Cerebellar nuclear complex (tissue), 1 donor: ENCODE measurements around the gene PDXDC1.
"Not testable (repeated sequence)": the region's sequence is repeated elsewhere in the genome, so short reads cannot be mapped to it uniquely, and the experiment has no call there.

Experiments used
- DNase-seq, 2 experiments: peaks; one replicate each; lab custom pipeline; 2025; lab: John Stamatoyannopoulos, UW

Gene PDXDC1

DNA sequence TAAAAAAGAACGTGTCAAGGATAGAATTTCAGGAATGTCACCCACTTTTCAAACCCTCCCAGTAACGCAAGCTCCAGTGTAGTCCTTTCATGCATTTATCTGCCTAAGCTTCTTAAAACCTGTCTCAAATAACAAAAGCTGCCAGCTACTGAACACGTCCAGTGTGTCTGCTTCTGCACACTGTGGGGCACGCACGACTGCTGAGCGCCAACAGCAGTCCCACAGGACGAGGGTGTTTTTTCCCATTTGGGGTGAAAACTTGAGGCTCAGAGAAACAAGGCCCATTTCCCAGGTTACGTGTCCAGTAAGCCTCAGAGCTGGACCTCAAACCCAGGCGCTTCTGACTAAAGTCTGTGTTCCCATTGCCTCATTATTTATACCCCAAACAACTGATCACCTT, 63.9 kb downstream of the PDXDC1 start:
- no peak for DNase-seq

GRCh38 chr16:15041271-15042004, 66.6 kb downstream of the PDXDC1 start:
- no peak for DNase-seq

DNA sequence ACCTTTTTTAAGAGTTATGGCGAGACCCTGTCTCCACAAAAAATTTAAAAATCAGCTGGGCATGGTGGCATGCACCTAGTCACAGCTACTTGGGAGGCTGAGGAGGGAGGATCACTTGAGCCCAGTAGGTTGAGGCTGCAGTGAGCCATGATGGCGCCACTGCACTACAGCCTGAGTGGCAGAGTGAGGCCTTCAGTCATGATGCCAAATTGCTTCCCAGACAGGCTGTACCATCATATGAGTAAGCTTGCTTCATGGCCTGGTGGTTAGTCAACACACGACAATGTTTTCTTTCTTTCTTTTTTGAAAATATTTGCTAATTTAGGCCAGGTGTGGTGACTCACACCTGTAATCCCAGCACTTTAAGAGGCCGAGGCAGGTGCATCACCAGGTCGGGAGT, 68.5 kb downstream of the PDXDC1 start:
- DNase-seq, result no peak

GRCh38 chr16:15044286-15044685, 69.5 kb downstream of the PDXDC1 start:
- no peak for DNase-seq

- not testable (repeated sequence) for DNase-seq
Observed at GRCh38 chr16:15045270-15045669, 70.4 kb downstream of the PDXDC1 start.

- no peak for DNase-seq
Observed at GRCh38 chr16:15046692-15047376, 72.0 kb downstream of the PDXDC1 start.

GRCh38 chr16:15049581-15050180, 74.9 kb downstream of the PDXDC1 start:
- no peak for DNase-seq

- not testable (repeated sequence) for DNase-seq
Observed at GRCh38 chr16:15050440-15050839, 75.6 kb downstream of the PDXDC1 start.

DNA sequence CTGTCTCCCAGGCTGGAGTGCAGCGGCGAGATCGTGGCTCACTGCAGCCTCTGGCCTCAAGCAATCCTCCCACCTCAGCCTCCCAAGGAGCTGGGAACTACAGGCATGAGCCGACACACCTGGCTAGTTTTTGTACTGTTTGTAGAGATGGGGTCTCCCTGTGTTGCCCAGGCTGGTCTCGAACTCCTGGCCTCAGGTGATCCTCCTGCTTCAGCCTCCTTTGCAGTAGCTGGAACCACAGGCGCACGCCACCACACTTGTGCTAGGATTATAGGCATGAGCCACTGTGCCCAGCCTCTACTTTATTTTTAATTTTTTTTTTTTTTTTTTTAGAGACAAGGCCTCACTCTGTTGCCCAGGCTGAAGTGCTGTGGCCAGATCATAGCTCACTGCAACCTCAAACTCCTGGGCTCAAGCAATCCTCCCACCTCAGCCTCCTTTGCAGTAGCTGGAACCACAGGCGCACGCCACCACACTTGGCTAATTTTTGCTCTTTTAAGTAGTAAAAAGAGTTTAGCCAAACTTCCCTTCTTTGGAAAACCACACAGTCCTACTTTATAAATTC, 76.6 kb downstream of the PDXDC1 start:
- no peak for DNase-seq

GRCh38 chr16:15052747-15053476, 78.1 kb downstream of the PDXDC1 start:
- no peak for DNase-seq

- DNase-seq, result no peak
Observed at GRCh38 chr16:15053904-15054303, 79.1 kb downstream of the PDXDC1 start.

- DNase-seq, result no peak
Observed at GRCh38 chr16:15054357-15055140, 79.7 kb downstream of the PDXDC1 start.

DNA sequence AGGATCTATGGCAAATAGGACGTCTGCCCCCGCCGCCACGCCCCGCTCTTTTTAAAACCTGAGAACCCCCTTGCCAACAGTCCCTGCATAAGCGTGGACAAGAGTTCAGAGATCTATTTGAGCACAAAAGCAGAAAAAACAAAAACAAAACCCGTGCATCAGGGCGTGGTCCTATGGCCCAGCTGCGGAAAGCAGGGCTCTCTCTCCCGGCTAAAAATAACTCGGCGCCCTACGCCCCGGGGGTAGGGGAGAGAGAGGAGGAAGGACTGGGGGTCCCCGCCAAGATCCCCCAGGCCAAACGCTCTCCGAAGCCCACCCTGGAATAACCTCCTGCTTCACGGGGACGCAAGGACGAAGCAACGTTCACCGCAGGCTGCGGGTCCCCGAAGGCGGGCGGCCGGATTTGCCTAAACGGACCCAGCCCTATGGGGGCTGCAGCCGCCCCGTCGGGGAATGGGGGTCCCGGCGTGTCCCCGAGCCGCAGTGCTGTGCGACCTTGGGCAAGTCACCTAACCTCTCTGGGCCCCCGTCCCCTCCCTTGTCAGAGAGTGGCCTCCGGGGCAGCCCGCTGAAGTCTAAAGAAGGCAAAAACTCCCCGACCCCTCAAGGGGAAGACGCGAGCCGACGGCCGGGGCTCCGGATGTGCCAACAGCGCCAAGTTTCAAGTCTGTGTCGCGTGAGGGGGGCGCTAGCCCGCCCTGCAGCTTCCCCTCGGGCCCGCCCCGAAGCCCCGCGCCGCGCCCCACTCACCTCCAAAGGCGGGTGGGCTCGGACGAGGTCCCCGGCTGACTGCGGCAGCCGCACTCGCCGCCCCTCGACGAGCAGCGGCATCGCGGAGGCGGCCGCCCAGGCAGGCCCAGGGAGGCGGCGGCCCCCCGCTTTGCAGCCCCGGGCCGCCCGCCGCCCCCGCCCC, 80.6 kb downstream of the PDXDC1 start:
- DNase-seq, result no peak

DNA sequence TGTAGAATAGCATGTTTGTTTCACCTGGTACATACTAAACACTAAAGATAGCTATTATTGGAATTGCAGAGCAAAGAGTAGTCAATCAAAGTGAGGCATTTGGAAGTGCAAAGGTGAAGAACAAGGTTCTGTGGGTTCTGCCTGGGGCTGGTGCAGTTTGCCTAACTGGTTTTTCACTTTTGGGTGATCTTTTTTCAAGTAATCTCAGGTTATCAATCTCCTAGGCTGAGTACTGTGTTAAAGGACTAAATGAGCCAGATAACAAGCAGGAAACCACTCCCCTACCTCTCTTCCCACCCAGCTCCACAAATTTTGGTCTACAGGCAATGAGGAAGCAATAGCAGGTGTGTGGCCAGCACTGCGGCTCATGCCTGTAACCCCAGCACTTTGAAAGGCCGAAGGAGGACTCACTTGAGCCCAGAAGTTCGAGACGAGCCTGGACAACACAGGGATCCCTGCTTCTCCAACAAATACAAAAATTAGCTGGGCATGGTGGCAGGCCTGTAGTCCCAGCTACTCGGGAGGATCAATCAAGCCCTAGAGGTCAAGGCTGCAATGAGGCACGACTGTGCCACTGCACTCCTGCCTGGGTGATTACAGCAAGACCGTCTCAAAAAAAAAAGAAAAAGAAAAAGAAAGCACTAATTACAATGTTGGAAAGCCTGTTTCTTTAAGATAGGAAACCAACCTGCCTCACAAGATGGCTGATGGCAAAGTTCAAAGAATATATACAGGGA, 83.0 kb downstream of the PDXDC1 start:
- DNase-seq, result no peak

DNA sequence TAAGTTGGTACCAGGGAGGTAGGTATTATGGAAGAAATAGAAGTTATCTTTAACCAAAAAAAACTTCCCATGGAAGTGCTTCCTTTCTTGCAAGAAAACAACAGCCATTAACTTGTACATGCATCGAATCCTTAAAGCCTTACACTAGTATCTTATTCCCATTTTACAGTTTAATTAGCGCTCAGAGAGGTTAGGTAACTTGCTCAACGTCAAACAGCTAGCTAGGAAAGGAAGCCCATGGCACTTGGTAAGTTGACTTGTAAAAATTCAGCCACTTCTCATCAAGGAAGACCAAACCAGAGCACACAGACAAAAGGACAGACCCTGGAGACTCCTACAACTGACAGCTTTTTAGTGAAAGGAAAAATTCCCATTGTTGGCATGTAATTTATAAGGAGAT, 84.5 kb downstream of the PDXDC1 start:
- no peak for DNase-seq

DNA sequence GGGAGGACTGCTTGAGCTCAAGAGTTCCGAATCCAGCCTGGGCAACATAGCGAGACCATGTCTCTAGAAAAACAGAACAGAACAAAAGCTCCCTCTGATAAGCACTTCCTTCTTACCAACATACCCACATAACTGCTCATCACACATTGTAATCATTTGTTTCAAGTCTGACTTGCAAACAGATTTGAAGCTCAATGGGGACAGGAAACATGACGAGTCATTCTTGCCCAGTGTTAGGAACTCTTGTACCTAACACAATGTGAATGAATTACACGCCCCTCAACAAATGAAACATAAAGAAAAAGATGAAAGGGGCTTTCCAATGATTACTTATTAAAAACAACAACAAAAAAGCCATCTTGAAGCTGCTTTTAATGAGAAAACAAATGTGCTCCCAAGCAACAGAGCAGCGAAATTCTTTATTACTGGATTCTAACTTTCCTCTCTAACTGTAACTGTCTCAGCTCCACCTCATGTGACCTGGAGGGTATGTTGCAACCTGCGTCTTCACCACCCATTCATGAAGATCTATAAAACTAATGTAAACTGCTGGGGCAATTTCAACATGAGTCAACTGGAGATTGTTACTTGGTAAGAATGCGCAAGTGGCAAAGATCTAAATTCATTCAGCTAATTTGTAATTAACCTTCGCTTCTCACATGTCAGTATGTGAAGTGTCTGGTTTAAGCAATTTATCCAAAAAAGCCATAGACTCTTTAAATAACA, 87.4 kb downstream of the PDXDC1 start:
- not testable (repeated sequence) for DNase-seq

- not testable (repeated sequence) for DNase-seq
Observed at GRCh38 chr16:15065961-15066360, 91.1 kb downstream of the PDXDC1 start.

DNA sequence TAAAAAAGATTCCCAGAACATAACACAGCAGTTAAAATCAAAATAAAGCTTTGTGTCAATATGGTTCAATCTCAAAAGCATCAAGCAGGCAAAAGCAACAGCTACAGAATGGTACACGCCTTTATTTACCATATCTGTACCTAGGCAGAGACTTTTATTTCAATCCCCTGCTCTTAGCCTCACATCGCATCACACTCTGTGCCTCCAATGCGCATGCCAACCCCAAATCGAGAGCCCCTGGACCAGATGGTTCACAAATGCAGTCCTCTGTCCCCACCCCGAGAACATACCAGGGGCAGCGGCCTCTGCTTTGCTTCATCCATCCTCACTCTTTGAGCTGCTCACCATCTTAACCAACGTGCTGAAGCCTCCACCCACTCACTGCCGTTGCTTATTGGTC, 91.9 kb downstream of the PDXDC1 start:
- DNase-seq, result not testable (repeated sequence)

DNA sequence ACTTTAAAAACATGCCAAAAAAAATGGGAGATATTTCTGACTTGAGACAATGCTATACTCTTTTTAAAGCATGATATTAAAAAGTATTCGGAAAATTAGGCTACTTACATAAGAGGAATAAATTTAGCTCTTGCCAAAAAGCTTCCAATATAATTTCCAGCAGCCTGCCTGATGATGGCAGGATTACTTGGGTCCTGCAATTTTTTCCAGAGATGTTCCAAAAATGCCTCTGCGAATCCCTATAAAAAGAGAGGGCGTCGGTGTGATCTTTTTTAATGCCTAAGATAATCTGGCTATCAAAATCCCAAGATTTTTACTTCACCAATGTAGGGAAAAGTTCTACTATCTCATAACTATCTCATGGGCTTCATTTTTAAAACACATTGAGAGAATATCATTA, 96.2 kb downstream of the PDXDC1 start:
- not testable (repeated sequence) for DNase-seq
